GM19397 (cell line): Measurements from ENCODE around the gene PRRT1.
"Not testable (repeated sequence)": the region's sequence is repeated elsewhere in the genome, so short reads cannot be mapped to it uniquely, and the experiment has no call there.

ENCODE experiments used
- ATAC-seq: cut with Tn5 transposase; IDR thresholded peaks from one replicate; pipeline ENCODE4 v1.9.1; 2021; ENCODE audit warnings: mild to moderate bottlenecking, moderate library complexity; ENCODE audit not compliant: unreplicated experiment

Gene PRRT1

DNA sequence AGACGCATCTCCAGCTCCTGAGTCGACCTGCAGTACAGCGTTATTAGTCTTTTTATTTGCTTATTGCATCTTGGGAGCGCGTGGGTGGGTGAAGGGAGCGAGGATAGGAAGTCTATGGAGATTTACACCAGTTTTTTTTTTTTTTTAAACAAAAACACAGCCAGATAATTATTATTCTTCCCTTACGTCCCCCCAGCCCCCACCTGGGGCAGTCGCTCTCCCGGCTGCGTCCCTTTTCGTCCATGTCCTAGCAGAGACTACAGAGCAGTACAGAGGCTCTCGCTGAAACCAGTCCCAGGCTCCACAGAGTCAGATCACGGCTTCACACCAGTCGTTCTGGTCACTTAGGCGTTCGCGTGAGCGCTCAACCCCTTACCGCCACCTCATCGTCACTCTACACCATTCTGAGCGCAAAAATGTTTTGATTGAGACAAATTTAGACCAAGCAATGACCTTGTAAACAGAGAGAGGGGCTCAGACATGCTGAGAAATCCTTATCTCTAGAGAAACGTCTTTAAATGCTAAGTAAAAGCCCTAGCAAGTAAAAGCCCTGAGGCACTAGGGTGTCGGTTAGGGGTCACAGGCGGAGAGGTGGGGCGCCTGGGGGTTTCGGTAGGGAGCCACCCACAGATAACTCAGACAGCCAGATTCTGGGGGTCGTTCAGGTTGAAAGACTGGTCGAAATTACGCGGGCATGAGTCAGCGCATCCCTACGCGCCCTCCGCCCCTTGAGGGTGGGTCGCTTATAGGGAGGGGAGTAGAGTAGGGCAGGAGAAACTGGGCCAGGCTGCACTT is 1.2 kb upstream of the PRRT1 start:
- no peak for ATAC-seq

DNA sequence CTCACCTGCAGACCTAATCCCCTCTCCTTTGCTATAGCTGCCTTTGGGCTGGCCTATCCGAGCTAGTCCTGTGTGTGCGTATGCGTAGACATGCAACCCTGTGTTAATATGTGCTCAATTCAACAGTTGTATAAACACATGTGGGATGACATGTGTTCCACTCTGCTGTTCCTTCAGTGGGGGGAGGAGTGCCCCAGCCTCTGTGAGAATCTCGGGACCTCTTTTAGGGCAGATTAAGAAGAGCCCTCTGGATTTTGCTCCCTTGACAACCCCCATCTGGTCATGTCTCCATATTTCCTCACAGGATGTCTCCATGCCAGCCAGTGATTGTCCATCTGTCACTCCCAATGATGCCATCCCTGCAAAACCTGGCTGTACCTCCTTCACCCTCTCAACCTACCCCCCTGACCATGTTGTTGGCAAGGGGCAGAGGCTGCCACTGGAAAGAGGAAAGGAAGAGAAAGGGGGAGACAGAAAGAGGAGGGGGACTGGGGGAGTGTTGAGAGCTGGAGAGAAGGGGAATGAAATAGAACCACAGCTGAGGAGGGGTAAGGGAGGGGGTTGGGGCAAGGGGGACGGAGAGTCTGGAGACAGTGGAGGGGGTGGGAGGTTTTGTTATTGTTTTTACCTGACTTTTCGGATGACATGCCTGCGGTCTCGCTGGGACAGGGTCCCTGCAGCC is 417 bp downstream of the PRRT1 start:
- ATAC-seq, result no peak

DNA sequence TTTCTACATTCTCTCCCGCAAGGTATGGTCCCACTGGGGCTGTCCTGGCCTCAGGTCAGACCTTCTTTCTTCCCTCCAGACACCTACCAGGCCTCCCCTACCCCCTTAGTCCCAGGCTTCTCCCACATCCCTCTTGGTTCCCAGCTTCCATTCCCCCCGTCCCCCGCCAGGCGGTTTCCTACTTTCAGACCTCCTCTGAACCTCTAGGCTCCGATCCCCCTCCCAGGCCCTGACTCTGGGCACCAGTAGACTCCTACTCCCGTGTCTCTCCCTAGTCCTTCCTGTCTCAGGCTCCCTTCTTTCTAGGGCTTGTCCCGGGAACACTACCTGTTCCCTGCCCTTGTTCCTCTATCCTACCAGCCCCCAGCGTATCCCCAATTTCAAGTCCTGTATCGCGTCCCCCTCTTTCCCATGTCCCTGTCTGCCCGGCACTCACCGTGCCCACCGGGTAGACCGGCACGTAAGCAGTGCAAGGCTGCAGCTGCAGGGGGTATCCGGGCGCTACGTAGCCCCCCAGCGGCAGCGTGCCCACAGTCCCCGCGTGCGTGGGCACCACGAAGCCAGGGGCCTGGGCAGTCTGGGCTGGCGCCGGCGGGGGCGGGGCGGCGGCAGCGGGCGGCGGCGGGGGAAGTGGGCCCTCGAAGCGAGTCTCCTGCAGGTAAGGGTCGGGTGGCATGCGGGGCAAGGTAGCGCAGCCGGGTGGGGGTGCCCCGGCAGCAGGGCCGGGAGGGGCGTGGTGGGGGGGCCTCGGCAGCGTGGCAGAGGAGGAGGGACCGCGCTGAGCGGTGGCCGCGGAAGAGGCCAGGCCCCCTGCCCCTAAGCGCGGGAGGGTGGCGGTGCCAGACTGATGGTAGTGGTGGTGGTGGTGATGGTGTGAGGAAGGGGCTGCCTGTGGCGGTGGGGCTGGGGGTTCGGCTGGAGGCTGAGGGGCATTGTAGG is 1.5 kb downstream of the PRRT1 start:
- ATAC-seq, result no peak

DNA sequence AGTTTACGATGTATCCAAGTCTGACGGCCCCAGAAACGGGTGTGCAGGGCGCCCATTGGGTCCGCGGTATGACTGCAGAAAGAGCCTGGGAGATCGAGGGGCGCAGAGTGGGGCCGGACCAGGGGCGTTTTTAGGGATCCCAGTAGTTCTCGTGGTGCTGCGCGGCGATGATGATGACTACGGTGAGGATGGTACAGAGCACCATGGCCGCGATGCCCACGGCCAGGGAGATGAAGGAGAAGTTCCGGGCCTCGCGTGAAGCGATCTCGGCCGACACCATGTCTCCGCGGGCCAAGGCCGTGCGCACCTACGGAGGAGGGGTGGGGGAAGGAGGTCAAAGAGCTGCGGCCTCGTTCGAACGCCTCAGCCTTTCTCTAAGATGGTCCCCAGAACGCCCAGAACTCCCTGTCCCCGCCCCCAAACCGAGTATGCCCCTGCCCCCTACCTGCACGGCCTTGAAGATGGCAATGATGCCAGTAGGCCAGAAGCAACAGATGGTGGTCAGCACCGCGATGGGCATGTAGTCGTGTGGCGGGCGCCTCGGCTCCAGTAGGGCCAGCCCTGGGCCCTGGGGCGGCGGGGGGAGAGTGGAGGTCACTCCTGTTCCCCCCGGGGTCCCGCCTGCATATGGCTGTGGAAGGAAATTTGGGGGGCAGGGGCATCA is 2.5 kb downstream of the PRRT1 start:
- ATAC-seq, result no peak

DNA sequence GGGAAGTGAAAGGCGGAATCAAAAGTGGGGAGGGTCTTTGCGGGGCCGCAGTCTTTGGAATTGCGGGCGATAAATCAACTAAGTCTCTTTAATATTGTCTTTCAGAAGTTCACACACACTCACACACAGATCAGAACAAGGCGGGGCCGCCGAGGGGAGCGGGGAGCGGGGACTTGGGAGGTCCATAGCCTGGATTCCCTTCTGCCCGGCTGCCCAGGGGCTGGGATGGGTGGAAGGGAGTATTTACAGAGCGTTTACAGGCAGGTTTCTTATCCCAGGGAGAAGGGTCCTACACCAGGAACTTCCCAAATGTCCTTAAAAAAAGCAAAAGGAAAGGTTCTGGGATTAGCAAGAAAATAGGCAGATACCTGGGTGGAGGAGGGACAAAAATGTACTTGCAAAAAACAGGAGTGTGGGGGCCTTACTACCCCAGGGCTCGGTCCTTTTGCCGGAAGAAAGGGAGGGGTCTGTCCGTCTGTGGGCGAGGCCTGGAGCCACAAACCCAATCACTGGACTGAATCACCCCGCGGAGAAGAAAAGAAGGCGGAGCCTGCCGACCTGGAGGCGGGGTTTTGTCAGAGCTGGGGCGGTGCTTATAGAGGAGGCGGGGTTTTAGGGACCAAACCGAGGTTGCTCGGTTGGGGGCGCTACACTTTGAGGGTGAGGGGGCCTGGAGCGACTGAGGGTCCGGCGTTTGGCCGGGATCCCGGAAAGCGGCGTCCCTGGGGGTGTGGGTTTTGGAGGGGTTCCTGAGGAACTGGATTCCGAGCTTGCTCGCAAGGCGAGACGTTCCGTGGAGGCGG is 3.2 kb downstream of the PRRT1 start:
- no peak for ATAC-seq

DNA sequence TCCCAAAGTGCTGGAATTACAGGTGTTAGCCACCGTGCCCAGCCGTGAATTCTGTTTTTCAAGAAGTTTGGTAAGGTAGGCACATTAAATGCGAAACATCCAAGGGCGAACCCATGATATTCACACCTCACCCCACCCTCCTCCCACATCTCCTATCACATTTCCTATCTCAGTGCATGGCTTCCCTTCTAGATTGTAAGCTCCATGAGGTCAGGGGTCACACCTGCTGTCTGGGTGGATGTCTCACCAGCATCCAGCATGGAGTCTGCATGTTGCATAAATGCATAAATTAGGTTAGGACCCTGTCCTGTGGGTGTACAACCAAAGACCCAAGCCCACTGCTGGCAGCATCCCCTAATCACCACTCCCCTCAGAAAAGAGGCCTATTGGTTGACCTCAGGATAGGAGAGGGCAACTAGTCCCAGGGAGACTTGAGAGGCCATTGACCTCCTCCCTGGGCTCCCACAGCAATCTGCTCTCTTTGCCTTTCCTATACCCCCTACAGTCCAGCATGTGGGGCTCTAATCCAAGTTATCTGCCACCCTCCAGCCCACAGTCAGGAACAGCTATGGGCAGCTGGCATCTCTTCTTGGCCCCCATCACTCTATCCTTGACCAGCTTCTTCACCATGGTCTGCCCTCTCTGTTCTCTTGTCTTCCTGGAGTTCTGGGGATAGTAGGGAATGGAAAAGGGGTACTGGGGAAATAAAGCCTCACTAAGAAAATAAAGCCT is 4.2 kb downstream of the PRRT1 start:
- ATAC-seq, result no peak

DNA sequence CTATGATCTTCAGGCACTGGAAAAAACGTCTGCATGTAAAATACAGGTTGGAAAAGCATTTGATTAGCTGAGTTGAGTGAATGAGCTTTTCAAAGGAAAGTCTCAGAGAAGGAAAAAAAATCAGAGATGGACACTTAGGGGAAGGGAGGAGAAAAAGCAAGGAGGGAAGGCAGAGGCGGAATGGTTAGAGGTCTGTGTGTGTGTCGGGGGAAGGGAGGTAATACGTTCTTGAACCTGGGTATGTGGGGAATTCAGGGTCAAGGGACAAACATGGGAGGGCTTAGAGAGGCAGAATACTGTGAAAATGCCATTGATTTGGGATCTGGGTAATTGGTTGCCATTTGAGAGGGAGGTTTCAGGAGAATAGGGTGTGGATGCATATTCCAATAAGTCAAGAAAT is 5.1 kb downstream of the PRRT1 start:
- ATAC-seq, result no peak

DNA sequence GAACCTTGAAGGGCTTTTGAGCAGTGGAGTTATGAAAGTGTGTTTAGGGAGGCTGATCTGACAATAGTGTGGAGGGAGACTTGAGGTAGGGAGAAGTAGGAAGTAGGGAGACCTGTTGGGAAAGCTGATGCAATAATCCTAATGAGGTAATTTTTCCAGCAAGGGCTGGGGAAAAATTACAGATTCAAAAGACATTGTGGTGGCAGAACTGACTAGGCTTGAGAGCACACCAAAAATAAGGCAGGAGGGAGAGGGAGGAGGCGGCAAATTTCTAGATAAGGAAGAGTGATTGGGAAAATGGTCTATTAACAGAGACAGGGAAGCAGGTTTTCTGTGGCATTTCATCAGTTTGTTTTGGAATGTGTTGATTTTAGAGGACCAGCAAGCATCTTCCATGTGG is 5.5 kb downstream of the PRRT1 start:
- ATAC-seq, result no peak

DNA sequence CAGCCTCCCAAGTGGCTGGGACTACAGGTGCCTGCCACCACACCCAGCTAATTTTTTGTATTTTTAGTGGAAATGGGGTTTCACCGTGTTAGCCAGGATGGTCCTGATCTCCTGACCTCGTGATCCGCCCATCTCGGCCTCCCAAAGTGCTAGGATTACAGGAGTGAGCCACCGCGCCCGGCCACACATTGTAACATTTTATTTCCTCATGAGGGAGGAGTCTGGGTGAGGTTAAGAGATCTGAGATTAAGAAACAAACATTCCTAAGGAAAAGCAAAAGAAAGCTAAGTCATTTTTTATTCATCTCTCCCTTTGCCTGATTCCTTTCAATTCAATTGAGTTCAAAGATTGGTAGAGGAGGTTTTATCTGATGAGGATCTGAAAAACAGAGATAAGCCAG is 7.5 kb downstream of the PRRT1 start:
- ATAC-seq, result not testable (repeated sequence)

DNA sequence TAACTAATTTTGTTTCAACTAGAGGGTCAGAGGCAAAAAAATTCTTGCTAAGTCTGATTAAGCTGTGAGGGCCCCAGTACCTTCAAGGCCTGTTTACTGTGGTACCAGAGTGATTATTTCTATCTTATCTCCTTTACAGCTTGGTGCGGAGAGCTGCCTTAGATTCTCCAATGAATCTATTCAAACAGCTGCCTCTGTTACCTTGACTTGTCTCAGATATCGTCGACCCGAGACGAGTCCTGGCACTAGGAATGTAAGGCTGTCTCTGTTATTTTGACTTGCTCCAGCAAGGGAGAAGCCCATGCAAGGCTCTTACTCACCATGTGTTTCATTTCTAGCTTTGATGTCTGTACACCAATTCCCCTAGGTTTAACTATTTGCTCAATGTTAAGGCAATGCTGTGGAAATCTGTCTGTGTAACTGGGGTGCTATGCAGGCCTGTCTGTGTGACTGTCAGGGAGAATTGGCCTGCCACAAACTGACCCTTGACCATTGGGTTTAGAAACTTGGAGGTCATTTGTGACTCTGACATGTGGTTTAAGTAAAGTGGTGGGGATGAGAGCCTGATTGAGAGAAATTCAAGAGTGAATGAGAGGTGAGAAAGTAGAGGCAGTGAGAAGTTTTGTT is 11.2 kb downstream of the PRRT1 start:
- no peak for ATAC-seq

DNA sequence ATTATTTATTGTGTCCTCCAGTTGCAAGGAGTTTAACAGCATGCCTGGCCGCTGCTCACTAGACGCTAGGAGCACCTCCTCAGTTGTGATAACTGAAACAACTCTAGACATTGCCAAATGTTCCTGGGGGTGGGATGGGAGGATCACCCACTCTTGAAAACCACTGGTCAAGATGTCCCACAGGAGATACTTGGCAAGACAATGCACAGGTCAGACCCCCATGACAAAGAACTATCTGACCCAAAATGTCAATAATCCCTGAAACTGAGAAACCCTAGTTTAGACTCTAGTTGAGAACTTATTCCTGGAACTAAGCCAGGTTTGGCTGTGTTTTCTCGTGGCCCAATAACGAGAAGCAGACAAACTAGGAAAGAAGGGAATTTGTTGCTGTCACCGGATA is 12.1 kb downstream of the PRRT1 start:
- ATAC-seq, result no peak

DNA sequence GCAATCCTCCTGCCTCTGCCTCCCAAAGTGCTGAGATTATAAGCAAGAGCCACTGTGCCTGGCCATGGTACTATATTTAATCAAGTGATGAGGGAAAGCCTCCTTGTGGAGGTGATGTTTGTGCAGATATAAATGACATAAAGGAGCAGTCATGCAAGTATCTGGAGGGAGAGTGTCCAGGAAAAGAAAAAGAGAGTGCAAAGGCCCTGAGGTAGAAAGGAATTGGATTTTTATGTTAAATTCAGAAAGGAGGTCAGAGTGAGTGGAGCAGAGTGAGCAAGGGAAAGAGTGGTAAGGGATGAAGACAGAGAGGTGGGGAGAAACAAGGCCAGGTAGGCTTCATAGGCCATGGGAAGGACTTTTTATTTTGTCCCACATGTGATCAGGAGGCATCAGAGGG is 14.3 kb downstream of the PRRT1 start:
- ATAC-seq, result no peak

DNA sequence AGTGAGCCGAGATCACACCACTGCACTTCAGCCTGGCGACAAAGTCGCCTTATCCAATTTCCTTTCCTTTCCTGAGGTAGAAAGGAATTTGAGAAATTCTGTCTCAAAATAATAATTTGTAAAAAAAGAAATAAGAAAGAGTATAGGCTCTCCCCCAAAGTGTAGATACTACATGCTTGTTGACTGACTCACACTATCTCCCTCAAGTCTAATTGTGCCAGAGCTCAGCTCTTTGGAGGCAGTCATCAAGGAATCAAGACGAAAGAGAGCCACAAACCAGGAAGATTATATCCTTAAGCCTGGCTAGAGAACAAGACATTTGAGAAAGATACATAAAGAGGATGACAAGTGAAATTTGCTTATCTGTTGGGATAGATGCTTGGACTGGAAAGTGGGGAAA is 18.0 kb downstream of the PRRT1 start:
- ATAC-seq, result no peak

DNA sequence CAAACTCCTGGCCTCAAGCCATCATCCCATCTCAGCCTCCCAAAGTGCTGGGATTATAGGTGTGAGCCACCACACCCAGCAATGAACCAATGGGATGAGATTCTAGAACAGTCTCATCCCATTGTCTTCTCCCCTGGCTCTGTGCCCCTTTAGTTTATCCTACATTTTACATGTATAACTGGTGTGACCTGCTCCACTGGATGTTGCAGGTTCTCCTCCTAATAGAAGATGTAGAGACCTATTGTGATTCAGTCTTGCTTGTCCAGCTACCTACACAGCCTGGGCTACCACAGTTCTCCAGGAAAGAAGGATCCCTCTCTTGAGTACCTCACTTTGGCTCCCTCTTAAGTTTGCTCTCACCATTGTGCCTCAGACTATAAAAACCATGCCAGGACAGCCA is 19.6 kb downstream of the PRRT1 start:
- ATAC-seq, result no peak

DNA sequence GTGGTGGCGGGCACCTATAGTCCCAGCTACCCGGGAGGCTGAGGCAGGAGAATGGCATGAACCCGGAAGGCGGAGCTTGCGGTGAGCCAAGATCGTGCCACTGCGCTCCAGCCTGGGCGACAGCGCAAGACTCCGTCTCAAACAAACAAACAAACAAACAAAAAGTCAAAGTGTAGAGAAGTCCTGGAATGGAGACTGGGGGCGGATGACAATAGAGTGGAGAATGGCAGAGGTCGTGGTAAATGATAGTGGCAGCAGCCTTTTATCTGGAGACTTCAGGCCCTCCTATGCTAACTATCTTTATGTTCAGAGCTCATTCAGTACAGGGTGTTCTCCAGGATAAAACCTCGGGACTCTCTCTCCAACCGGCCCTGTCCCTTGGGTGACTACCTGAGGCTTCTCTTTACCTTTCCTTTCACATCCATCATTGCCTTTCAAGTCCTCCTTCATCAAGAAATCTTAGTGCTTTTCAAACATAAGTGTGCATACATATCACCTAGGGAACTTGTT is 20.2 kb downstream of the PRRT1 start:
- no peak for ATAC-seq

DNA sequence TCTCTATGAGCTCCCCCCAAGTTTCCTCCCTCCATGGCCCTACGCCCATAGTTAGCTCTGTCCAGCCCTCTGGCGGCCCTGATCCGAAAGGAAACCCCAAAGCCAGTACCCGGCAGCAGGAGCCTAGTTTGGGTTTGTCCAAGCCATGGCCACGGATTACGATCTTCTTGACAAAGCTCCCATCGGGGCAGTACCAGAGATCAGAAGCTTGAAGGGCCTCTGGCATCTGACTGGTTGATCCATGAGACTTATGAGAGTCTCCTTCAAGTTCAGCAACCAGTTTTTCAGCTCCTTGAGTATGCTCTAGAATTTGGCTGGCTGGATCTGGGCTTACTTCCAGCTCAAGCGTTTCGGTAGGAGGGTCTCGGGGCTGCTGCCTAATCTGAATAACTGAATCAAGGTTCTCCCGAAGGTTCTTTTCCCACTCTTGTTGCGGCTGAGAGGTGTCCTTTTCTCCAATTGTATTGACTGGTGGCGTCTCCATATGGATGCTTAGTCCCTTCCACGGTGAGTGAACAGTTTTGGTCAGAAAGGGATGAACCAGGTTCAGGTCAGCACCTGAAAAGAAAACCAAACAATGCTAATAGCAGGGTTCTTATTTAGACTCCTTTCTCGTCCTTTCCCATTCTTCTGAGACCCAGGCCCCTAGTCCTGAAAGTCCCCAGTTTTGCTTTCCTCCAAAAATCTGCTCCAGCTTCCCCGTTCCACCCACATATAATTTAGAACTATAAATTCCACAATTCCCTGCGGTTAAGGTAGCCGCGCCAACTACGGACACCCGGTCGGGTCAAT is 22.2 kb downstream of the PRRT1 start:
- ATAC-seq, result no peak

DNA sequence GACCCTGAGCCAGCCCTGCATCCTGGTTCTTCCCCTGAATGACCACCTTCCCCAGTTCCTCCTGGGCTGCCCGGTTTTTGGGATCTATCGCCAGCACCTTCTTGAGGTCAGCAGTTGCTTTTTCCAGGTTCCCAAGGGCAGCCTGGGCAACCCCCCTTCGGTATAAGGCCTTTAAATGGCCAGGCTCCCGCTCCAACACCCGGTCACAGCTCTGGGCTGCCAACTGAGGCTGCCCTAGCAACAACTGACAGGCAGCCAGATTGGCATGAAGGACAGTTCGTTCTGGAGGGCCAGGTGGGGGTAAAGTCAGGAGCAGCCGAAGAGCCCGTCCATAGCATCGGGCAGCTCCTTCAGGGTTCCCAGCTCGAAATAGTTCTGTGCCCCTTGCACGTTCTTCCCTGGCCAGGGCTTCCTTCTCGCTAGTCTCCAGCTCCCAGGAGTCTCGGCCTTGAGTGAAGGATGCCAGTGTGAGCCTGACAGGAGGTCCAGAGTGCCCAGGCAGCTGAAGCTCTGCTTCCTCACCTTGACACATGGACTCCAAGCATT is 22.9 kb downstream of the PRRT1 start:
- ATAC-seq, result no peak
